H7 (cell line): ENCODE measurements around the gene NRIP1. TPM values are rescaled to one million over a fixed set of nuclear protein-coding genes. Genes with fewer than 3 reads are reported as not detected.
"Not testable (repeated sequence)": the region's sequence is repeated elsewhere in the genome, so short reads cannot be mapped to it uniquely, and the experiment has no call there.

ENCODE experiments used
- DNase-seq: peaks from one replicate; pipeline ENCODE4 v3.0.0; 2012
- H3K27me3 ChIP-seq: 2 replicates; pipeline ENCODE4 v1.6.0; 2011; ENCODE audit warnings: mild to moderate bottlenecking, low read length; ENCODE audit not compliant: control insufficient read depth, insufficient read depth
- H3K36me3 ChIP-seq: replicated peaks from 2 replicates; pipeline ENCODE4 v1.5.1; 2011; ENCODE audit warnings: low read length; ENCODE audit not compliant: control insufficient read depth, insufficient read depth
- H3K4me3 ChIP-seq: 2 replicates; pipeline ENCODE4 v1.5.1; 2011; ENCODE audit warnings: low read depth, mild to moderate bottlenecking, control low read depth, low read length, moderate library complexity; ENCODE audit not compliant: insufficient read depth
- total RNA-seq: library from RNA; depleted of rRNA; stranded (reverse); fragments of >200 nt; shearing (Covaris generic); gene quantifications from 2 replicates; pipeline ENCODE4 v1.2.3, GENCODE V29; 2014

NRIP1 gene
- total RNA-seq, 1 experiment from 2014 or later, result 17.5 TPM

DNA sequence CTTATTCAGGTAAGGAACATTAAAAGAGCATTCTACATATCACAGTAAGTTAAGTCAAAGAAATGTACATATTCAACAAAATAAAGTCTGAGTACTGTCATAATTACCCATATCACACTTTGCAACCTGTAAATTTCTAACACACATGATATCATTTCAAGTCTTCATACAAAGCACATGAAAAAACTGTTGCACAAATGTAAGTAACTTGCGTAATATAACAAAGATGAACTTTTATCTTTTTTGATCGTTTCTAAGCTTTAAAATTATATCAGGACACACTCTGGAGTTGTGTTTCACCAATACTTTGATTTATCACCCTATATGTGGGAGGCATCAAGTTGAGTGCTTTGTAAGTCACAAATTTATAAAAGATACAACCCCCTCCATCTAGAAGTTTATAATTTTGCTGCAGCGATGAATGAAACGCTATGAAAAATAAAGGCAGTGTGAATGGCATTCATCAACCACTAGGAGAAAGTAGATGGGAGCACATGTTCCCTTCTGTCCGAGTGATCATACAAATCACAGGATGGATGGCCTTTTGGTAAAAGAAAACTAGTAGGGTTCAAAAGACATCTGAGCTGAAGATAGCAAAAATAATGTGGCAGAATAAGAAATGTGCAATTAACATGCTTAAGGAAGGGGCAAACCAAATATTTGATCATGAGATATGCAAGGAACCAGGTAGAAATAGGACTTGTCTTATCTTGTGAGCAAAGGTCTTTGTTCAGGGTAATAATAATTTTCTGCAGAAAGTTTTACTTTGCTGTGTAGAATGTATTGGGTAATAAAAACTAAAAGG lies 27.5 kb downstream of the NRIP1 start:
- no peaks in the 10 kb centered on the region for H3K27me3 ChIP-seq
- no peak overlapping the region for H3K4me3 ChIP-seq
- DNase-seq, result no peak
- no peaks in the 10 kb centered on the region for H3K36me3 ChIP-seq

DNA sequence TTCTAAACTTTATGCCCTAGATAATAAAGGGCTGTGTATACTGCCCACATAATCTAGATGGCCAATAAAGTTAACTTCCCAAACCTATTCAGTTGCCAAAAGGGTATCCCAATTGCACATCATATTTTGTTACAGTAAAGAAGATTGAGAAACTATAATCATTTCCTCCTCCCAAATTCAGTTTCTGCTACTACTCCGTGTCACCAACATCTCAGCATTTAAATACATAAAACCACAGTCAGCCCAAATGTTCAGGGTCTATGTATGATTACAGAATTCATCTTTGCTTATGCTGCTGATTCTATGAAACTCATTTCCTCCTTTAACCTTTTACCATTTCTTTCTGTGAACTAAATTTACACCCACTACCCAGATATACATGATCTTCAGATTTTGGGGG lies 28.6 kb downstream of the NRIP1 start:
- Histone ChIP-seq H3K4me3 (no peak overlapping the region), H3K27me3 (no peaks in the 10 kb centered on the region), H3K36me3 (no peaks in the 10 kb centered on the region)
- DNase-seq, result no peak

DNA sequence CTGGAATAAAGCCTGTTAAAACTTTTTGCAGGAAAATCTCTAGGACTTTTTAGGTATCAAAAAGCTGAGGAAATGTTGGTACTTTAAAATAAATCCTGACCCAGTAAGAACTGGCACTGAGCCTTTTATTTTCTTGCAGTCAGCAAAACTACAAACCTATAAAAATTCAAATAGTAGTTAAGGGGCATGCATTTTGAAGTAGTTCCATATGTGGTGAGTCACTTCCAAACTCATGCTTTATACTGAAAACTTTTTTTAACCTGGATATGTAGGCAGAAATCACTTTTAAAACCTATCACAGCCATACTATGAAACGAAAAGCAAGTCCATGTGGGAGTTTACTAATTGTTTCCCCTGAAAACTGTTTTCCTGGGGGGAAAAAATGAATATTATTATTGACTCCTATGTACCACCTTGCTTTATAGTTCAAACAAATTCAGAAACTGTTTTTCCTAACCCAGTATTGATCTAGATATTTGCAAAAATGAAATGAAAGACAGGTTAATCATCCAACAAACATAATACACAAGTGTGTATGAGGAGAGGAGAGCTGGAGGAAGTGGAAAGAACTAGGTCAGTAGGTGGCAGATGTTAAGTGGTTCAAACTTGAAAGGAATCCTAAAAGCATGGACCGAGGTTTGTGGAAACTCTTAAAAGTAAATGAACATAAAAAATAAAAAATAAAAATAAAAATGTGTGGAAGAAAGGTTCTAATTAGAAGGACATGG lies 30.5 kb downstream of the NRIP1 start:
- H3K4me3 ChIP-seq, result no peak overlapping the region
- no peaks in the 10 kb centered on the region for H3K27me3 ChIP-seq
- DNase-seq, result no peak
- H3K36me3 ChIP-seq, result no peaks in the 10 kb centered on the region

DNA sequence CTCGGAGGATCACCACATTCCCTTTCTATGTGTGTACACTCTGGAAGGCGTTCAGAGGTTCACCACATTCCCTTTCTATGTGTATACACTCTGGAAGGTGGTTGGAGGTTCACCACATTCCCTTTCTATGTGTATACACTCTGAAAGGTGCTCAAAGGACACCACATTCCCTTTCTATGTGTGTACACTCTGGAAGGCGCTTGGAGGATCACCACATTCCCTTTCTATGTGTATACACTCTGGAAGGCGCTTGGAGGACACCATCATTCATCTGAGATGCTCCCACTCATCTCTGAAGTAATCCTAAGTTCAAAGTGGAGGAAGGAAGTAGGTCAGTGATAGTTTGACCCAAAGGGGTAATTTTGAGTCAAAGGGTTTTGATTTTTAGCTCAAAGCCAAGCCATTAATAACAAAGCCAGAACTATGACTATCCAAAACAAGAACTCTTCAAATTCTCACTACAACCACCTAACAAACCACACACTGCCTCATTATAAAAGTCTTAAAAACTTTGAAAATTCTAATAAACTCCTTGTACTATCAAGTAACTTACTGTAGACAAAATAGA lies 32.9 kb downstream of the NRIP1 start:
- no peak overlapping the region for H3K4me3 ChIP-seq
- DNase-seq, result no peak
- no peaks in the 10 kb centered on the region for H3K27me3 ChIP-seq
- H3K36me3 ChIP-seq, result no peaks in the 10 kb centered on the region

DNA sequence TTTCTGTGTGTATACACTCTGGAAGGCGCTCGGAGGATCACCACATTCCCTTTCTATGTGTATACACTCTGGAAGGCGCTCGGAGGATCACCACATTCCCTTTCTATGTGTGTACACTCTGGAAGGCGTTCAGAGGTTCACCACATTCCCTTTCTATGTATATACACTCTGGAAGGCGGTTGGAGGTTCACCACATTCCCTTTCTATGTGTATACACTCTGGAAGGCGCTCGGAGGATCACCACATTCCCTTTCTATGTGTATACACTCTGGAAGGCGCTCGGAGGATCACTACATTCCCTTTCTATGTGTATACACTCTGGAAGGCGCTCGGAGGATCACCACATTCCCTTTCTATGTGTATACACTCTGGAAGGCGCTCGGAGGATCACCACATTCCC lies 33.4 kb downstream of the NRIP1 start:
- DNase-seq, H3K4me3 ChIP-seq, H3K36me3 ChIP-seq, H3K27me3 ChIP-seq: not testable (repeated sequence)

DNA sequence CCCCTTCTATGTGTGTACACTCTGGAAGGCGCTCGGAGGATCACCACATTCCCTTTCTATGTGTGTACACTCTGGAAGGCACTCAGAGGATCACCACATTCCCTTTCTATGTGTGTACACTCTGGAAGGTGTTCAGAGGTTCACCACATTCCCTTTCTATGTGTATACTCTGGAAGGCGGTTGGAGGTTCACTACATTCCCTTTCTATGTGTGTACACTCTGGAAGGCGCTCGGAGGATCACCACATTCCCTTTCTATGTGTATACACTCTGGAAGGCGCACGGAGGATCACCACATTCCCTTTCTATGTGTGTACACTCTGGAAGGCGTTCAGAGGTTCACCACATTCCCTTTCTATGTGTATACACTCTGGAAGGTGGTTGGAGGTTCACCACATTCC lies 33.9 kb downstream of the NRIP1 start:
- not testable (repeated sequence) for H3K27me3 ChIP-seq, H3K4me3 ChIP-seq, H3K36me3 ChIP-seq, DNase-seq

DNA sequence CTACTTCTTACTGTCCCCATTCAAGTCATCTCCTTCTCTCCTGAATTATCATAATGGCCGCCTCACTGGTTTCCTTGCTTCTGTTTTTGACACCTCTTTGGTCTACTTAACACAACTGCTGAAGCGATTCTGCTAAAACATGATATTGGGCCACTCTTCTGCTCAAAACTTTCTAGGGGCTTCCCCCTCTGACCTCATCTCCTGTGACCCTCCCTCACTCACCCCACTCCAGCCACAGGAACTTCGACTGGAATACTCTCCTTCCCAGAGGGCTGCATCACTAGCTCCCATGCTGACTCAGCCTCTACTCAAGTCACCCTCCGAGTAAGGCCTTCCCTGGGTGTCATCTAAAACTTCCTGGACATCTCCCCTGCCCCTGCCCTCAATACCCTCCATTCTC lies 35.7 kb downstream of the NRIP1 start:
- H3K27me3 ChIP-seq, result no peaks in the 10 kb centered on the region
- H3K4me3 ChIP-seq, result no peak overlapping the region
- DNase-seq, result no peak
- H3K36me3 ChIP-seq, result no peaks in the 10 kb centered on the region

DNA sequence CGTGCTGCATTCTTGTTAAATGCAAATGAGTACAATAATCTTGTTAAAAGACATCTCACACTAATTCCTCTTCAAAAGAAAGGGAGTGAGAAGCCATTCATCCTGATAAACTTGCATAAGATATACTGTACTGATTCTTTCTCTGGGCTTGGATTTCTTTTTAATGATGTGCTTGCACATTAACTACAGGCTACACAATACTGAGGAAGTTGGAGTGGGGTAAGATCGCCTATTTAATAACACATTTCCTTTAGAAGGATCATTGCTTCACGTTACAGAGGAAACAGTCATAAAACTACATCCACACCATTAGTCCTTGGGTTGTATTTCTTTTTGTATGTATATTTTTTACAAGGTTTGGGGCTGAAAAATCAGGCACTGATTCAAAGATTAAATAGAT lies 36.6 kb downstream of the NRIP1 start:
- H3K4me3 ChIP-seq, result no peak overlapping the region
- H3K36me3 ChIP-seq, result no peaks in the 10 kb centered on the region
- no peaks in the 10 kb centered on the region for H3K27me3 ChIP-seq
- DNase-seq, result no peak

DNA sequence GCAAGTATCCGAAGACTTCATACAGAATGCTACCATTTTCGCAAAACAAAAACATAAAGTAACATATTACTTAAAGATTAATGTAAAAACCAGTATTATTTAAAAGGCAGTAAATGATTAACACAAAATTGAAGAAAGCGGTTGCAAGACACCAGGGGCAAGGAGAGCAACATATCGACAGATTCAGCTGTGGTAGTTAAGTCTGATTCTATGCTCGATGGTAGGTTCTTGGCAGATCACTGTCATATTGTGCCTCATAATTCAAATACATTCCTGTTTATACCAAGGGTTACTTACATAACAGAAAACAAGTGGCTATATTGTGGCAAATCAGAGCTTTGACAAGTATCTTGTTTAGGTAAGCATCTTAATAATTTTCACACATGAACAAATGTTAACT lies 37.7 kb downstream of the NRIP1 start:
- no peaks in the 10 kb centered on the region for H3K36me3 ChIP-seq
- H3K4me3 ChIP-seq, result no peak overlapping the region
- no peak for DNase-seq
- no peaks in the 10 kb centered on the region for H3K27me3 ChIP-seq

DNA sequence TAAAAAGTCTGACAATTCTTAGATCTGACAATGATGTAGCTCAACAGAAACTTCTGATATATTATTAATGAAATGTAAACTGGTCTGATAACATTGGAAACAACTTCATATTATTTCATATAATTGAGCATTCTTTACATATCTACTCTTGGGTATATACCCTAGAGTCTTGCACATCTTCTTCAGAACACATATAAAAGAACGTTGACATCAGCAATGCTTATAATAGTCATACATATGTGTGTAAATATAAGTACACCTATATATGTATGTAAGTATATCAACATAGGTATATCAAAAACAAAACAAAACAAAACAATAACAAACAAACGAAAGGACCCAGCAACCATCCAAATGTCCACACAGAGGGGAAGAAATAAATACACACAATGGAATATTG lies 38.4 kb downstream of the NRIP1 start:
- DNase-seq, result no peak
- H3K27me3 ChIP-seq, result no peaks in the 10 kb centered on the region
- H3K36me3 ChIP-seq, result no peaks in the 10 kb centered on the region
- H3K4me3 ChIP-seq, result no peak overlapping the region

DNA sequence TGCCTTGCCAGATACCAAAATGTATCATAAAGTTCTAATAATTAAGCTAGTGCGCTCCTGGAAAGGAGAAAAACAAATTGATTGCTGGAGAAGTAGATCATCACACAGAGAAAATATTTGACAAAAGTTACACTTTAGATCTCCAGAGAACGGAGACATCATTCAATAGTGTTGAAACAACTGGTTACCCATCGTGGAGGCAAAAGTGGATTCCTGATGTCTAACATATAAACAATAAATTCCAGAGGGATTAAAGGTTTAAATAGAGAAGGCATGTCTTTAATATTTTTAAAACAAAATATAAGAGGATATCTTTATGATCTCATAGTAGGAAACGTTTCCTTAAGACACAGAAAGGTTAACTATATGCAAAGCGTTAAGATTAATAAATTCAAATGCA lies 41.0 kb downstream of the NRIP1 start:
- Histone ChIP-seq H3K27me3 (no peaks in the 10 kb centered on the region), H3K36me3 (no peaks in the 10 kb centered on the region), H3K4me3 (no peak overlapping the region)
- DNase-seq, result no peak

DNA sequence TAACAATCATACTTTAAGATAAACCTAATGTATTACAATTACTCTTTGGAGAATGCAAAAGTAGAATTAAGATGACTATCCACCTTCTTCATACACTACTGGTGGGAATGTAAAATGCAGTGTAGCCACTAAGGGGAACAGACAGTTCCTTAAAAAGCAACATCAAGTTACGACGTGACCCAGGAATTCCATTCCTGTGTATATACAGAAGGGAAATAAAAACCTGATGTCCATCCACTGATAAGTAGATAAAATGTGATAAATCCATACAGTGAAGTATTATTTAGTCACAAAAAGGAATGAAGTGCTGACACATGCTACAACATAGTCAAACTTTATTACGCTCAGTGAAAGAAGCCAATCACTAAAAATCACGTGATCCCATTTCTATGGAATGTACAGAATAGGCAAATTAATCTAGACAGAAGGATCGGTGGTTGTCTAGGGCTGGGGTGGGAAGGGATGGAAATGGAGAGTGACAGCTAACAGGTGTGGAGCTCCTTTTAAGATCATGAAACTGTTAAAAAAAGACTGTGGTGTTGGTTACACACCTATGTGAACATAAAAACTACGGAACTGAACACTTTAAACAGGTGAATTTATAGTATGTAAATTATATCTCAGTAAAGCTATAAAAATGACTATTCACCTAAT lies 42.1 kb downstream of the NRIP1 start:
- Histone ChIP-seq H3K27me3 (no peaks in the 10 kb centered on the region), H3K4me3 (no peak overlapping the region), H3K36me3 (no peaks in the 10 kb centered on the region)
- DNase-seq, result no peak

DNA sequence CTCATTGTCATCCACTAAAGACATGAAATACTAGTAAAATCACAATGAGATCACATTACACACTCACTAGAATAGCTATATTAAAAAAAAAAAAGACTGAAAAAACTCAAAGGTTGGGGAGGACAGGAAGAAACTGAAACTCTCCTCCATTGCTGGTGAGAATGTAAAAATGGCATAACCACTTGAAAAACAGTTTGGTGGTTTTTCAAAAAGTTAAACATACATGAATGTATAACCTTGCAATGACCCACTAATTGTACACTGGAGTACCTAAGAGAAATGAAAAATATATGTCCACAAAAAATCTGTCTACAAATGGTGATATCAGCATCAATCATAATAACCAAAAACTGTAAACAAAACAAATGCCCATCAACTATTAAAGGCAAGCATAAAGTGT lies 44.0 kb downstream of the NRIP1 start:
- DNase-seq, result no peak
- Histone ChIP-seq H3K36me3 (no peaks in the 10 kb centered on the region), H3K4me3 (no peak overlapping the region), H3K27me3 (no peaks in the 10 kb centered on the region)

DNA sequence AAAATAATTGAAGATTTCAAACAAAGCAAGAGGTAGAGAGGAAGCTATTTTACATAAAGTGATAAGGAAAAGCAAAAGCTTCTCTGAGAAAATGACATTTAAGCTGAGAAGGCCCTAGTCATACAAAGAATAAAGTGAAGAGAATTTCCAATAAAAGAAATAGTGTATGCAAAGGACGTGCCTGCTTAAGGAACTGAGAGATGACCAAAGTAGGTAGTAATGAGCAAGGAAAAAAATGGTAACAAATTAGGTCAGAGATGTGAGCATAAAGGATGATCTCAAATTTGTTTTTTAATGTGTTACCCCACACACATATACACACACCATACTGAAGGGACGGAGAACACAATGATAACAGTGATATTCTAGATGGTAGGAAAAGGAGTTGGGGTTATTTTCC lies 46.4 kb downstream of the NRIP1 start:
- H3K36me3 ChIP-seq, result no peaks in the 10 kb centered on the region
- DNase-seq, result no peak
- H3K27me3 ChIP-seq, result no peaks in the 10 kb centered on the region

More for the DNA sequence above, 46.4 kb downstream of the NRIP1 start:
- no peak overlapping the region for H3K4me3 ChIP-seq
